Adrenal gland (tissue), 12 donors: ENCODE data around the gene SBF1. TPM values are rescaled to one million over a fixed set of nuclear protein-coding genes. Genes with fewer than 3 reads are reported as not detected.
A peak's percentile ranks its signal among the peaks of the same experiment; 100 is the strongest.

Source experiments
- DNase-seq, 7 donors: peaks; one replicate each; pipeline ENCODE4 v3.0.0-alpha.2; 2019 to 2020
- H3K27ac ChIP-seq, 5 donors: fragments of 200-600 bp; sonication (generic) in 4 of 5; 1 replicate in 3 of 5; 2 replicates in 2 of 5; pipeline versions ENCODE4 v1.5.1 to v1.8.0; 2016 to 2020; ENCODE audit warnings: mild to moderate bottlenecking in 1 of 5
- H3K27me3 ChIP-seq: fragments of 200-600 bp; 2 replicates; pipeline ENCODE4 v1.8.0; 2021
- H3K36me3 ChIP-seq, 2 donors: fragments of 200-600 bp; replicated peaks in 1 of 2; 1 replicate in 1 of 2; 2 replicates in 1 of 2; pipeline versions ENCODE4 v1.5.1 to v1.8.0; 2018 to 2022
- H3K4me1 ChIP-seq, 2 donors: fragments of 200-600 bp; replicated peaks in 1 of 2; 1 replicate in 1 of 2; 2 replicates in 1 of 2; pipeline versions ENCODE4 v1.5.1 to v1.8.0; 2018 to 2021
- H3K4me3 ChIP-seq, 4 donors: fragments of 200-600 bp; sonication (generic) in 3 of 4; one replicate each; pipeline ENCODE4 v1.5.1; 2016 to 2018
- H3K9me3 ChIP-seq, 3 donors: fragments of 200-600 bp; sonication (generic) in 1 of 3; replicated peaks in 1 of 3; 1 replicate in 2 of 3; 2 replicates in 1 of 3; pipeline versions ENCODE4 v1.5.1 to v1.8.0; 2016 to 2021
- POLR2A ChIP-seq, 2 donors: fragments of 450-650 bp; IDR thresholded peaks; one replicate each; pipeline ENCODE4 v1.6.1; 2017; ENCODE audit warnings: antibody characterized with exemption in 2 of 2, mild to moderate bottlenecking in 2 of 2, moderate library complexity in 1 of 2
- WGBS, 4 donors: extraction: QIAGEN DNeasy Blood & Tissue Kit in 2 of 4; methylation state at CpG; one replicate each; pipeline versions ENCODE4 v1.1.5 to v1.1.7; 2013 to 2017; 5-methylcytosine and 5-hydroxymethylcytosine counted together
- intact Hi-C, 2 donors: fragments of 100-400 bp; cut with DNase I; formaldehyde crosslinking; loops; one replicate each; pipeline versions ENCODE4 v1.14.1 to v1.15.0; 2022 to 2023
- polyA plus RNA-seq, 3 donors: library from polyadenylated mRNA; stranded (reverse); fragments of 200-250 nt in 2 of 3; fragments of 350-450 nt in 1 of 3; fragmentation: Illumina TruSeq in 1 of 3; extraction: RNeasy Lipid Tissue Mini Kit (QIAGEN cat#74804) in 1 of 3; gene quantifications; one replicate each; pipeline ENCODE4 v1.2.3, GENCODE V29; 2013 to 2014
- total RNA-seq, 9 donors: library from RNA; depleted of rRNA in 4 of 9; stranded (reverse); fragments of >200 nt in 4 of 9; fragments of 120-200 nt in 1 of 9; fragmentation: NEBNext Ultra II Directional in 1 of 9; extraction: Animal tissue kit (Norgen Biotek cat#: 25700) in 1 of 9; gene quantifications; one replicate each; pipeline versions ENCODE4 v1.1.0 to v1.2.4, GENCODE V29; 2013 to 2023
- TF ChIP-seq, protein P1 (sequence below), 6 experiments: fragments of 450-650 bp in 4 of 6; fragments of 200-600 bp in 2 of 6; sonication (generic) in 1 of 6; IDR thresholded peaks; 1 replicate in 5 of 6; 2 replicates in 1 of 6; pipeline versions ENCODE4 v1.5.1 to v1.8.0; 2016 to 2021; ENCODE audit warnings: antibody characterized with exemption in 6 of 6, mild to moderate bottlenecking in 2 of 6, moderate library complexity in 1 of 6
- donor health status: healthy with polysubstance abuse.
- donor health status: Bipolar disorder and iron deficiency.
- donor health status: DM: yes; HTN: yes; CAD: no.
- donor health status: DM: no; HTN: no; CAD: no.
- donor health status: DM: no; HTN: no; CAD: no.
- donor health status: DM: yes; HTN: yes; CAD: no.

Gene SBF1
- total and polyA plus RNA-seq, 12 donors, result 8.4 to 117 (median 72.9) TPM

DNA sequence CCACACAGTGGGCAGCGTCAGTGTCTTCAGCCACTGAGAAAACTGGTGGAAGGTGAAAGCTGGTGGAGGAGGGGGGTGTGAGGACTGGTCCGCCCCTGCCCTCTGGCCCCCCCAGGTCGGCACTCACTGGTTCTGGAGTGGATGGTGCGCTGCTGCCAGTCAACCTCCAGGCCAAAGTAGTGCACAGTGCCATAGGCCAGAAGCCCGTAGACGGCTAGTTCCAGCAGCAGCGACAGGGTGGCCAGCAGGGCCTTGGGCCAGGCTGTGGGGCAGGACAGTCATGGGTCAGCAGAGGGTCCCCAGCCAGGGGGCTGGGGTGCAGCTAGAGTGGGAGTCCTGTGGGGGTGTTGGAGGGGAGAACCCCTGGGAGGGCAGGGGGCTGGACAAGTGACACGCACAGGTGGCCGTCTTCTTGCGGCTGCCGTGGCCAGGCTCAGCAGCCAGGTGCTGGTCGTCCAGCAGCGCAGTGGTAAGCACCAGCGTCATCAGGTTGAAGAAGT, 30.5 kb upstream of the SBF1 start:
- Histone ChIP-seq H3K27ac (no peak overlapping the region), H3K4me1 (peaks cover 8 to 25% of the 10 kb centered on the region in 2 donors), H3K36me3 (peaks cover 0 to 32% of the 10 kb centered on the region in 2 donors), H3K9me3 (no peaks in the 10 kb centered on the region), H3K4me3 (no peak overlapping the region), H3K27me3 (no peaks in the 10 kb centered on the region)
- intact Hi-C loops, result no loop called here
- peak in 2 of 7 donors; percentile 17 to 38 for DNase-seq
- 83 to 93% (median 89%) methylated on average over 6 to 14 of the region's 14 CpGs; no CpG with 5 or more reads in 1 of the 4 donors for WGBS, 4 donors
- TF ChIP-seq POLR2A (IDR thresholded peaks at IDR 0.05), result no peak
- TF ChIP-seq, protein P1, sequence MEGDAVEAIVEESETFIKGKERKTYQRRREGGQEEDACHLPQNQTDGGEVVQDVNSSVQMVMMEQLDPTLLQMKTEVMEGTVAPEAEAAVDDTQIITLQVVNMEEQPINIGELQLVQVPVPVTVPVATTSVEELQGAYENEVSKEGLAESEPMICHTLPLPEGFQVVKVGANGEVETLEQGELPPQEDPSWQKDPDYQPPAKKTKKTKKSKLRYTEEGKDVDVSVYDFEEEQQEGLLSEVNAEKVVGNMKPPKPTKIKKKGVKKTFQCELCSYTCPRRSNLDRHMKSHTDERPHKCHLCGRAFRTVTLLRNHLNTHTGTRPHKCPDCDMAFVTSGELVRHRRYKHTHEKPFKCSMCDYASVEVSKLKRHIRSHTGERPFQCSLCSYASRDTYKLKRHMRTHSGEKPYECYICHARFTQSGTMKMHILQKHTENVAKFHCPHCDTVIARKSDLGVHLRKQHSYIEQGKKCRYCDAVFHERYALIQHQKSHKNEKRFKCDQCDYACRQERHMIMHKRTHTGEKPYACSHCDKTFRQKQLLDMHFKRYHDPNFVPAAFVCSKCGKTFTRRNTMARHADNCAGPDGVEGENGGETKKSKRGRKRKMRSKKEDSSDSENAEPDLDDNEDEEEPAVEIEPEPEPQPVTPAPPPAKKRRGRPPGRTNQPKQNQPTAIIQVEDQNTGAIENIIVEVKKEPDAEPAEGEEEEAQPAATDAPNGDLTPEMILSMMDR (IDR thresholded peaks at IDR 0.05), result no peak

GRCh38 chr22:50504369-50505211, 29.8 kb upstream of the SBF1 start:
- Histone ChIP-seq H3K4me3 (no peak overlapping the region), H3K27ac (no peak overlapping the region), H3K27me3 (no peaks in the 10 kb centered on the region), H3K9me3 (no peaks in the 10 kb centered on the region), H3K36me3 (peaks cover 0 to 32% of the 10 kb centered on the region in 2 donors), H3K4me1 (peaks cover 8 to 25% of the 10 kb centered on the region in 2 donors)
- 94 to 100% (median 97%) methylated on average over 1 to 44 of the region's 44 CpGs for whole genome bisulfite sequencing, 4 donors
- peak in 2 of 7 donors; percentile 24 to 31 for DNase-seq
- TF ChIP-seq POLR2A (IDR thresholded peaks at IDR 0.05), result no peak
- TF ChIP-seq, protein P1 (IDR thresholded peaks at IDR 0.05), result no peak
- intact Hi-C loops, result no loop called here

DNA sequence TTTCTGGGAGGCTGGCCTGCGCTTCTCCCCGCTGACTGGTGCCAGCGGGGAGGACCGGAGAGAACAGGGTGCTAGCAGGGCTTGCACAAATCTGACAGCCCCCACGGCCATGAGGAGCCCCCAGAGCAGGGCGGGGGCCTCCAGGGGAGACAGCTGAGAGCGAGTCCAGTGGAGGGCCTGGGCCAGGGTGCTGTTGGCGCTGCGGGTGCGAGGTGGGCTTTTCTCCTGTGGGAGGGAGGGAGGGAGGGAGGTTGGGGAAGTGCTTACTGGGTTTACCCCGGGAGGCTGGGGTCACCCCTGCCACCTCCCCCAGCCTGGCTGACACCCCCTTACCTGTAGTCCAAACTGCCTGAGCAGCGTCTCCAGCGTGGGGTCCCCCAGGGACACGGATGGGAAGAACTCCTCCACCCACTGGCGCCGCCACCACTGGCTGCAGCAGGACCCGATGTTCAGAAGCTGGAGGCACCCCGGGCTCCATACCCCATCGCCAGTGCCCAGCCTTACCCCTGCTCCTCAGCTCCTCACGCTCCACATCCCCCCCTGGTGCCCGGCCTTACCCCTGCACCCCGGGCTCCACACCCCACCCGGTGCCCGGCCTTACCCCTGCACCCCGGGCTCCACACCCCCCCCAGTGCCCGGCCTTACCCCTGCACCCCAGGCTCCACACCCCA, 28.8 kb upstream of the SBF1 start:
- WGBS, 4 donors, result 80 to 100% (median 92%) methylated on average over 1 to 25 of the region's 26 CpGs
- intact Hi-C loops, result no loop called here
- DNase-seq, result no peak

More for the DNA sequence above, 28.8 kb upstream of the SBF1 start:
- Histone ChIP-seq H3K27ac (no peak overlapping the region), H3K4me3 (no peak overlapping the region), H3K27me3 (no peaks in the 10 kb centered on the region), H3K9me3 (no peaks in the 10 kb centered on the region), H3K4me1 (peaks cover 8 to 19% of the 10 kb centered on the region in 2 donors), H3K36me3 (peaks cover 0 to 32% of the 10 kb centered on the region in 2 donors)
- TF ChIP-seq POLR2A (IDR thresholded peaks at IDR 0.05), result no peak
- TF ChIP-seq, protein P1 (IDR thresholded peaks at IDR 0.05), result no peak
